ENCODE results near the gene GOLT1A.

DNA sequence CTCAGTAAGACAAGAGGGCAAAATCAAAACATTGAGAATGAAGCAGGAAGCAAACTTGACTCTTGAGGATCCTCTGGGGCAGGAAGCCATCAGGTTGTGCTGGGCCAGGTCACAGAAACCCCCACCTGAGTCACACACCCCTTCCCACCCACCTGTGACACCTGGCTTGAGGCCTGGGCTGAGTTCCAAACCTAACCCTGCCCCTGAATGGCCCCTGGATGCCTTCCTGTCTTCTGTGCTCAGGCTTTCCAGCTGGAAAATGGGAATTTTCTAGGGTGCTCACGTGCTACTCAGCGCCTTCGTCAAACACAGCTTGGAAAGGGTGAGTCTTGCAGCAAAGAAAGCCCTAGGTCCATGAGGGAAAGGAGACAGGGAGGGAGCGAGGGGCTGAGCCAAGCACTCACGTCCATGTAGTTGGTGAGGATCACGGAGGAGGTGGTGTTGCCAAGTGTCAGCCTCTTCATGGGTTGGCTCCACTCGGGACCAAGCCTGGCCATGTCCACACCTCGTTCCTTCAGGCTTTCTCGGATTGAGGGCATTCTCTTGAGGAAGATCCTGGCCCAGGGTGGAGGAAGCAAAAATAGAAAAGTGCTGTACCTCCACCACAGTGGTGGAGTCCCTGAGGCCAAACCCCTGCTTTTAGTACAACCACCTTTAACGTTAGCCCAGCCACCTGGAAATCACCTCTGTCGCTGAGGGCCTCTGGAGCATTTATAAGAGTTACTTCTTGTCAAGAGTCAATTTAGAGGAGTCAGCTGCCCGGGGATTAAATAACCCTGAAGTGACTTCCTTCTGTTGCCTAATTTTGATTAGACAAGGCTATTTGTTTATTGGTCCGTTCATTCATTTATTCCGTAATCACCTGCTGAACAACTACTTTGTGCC, 51.9 kb downstream of the GOLT1A start:
- TF ChIP-seq, protein P1, sequence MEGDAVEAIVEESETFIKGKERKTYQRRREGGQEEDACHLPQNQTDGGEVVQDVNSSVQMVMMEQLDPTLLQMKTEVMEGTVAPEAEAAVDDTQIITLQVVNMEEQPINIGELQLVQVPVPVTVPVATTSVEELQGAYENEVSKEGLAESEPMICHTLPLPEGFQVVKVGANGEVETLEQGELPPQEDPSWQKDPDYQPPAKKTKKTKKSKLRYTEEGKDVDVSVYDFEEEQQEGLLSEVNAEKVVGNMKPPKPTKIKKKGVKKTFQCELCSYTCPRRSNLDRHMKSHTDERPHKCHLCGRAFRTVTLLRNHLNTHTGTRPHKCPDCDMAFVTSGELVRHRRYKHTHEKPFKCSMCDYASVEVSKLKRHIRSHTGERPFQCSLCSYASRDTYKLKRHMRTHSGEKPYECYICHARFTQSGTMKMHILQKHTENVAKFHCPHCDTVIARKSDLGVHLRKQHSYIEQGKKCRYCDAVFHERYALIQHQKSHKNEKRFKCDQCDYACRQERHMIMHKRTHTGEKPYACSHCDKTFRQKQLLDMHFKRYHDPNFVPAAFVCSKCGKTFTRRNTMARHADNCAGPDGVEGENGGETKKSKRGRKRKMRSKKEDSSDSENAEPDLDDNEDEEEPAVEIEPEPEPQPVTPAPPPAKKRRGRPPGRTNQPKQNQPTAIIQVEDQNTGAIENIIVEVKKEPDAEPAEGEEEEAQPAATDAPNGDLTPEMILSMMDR (conservative IDR thresholded peaks at IDR 0.05; ENCODE audit: low read length), result no peak
- no peak for TF ChIP-seq EZH2phosphoT487 (IDR thresholded peaks at IDR 0.05; ENCODE audit: borderline replicate concordance)
